Hepatocyte (in vitro differentiated cells): ENCODE data around the gene BIRC2.

ENCODE experiments used
- EZH2 ChIP-seq: fragments of 200-600 bp; sonication (generic); IDR thresholded peaks from 2 replicates; pipeline ENCODE4 v1.6.1; 2016; ENCODE audit warnings: antibody characterized with exemption, mild to moderate bottlenecking, borderline replicate concordance
- EZH2phosphoT487 ChIP-seq: fragments of 200-600 bp; sonication (generic); IDR thresholded peaks from one replicate; pipeline ENCODE4 v1.6.1; 2018; ENCODE audit warnings: antibody characterized with exemption, mild to moderate bottlenecking, low read depth, moderate library complexity; ENCODE audit not compliant: unreplicated experiment, severe bottlenecking
- TF ChIP-seq, protein P1 (sequence below): fragments of 200-600 bp; sonication (generic); IDR thresholded peaks from 2 replicates; pipeline ENCODE4 v1.5.1; 2016; ENCODE audit warnings: antibody characterized with exemption, mild to moderate bottlenecking; ENCODE audit not compliant: poor library complexity

DNA sequence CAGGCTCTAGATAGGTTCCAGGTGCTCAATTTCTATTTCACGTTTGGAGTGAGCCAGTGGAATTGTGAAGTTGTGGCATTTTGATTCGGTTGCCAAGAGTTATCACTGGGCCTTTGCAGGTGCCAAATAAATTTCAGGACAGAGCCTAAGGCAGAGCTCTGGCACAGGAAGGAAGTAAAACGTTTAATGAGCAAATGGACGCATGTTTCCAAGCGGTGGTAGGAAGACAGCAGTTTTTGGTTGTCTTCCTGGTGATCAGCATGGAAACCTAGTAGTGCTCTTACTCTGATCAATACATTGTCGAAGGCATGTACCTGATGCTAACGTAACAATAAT is 29.3 kb upstream of the BIRC2 start:
- TF ChIP-seq, protein P1, sequence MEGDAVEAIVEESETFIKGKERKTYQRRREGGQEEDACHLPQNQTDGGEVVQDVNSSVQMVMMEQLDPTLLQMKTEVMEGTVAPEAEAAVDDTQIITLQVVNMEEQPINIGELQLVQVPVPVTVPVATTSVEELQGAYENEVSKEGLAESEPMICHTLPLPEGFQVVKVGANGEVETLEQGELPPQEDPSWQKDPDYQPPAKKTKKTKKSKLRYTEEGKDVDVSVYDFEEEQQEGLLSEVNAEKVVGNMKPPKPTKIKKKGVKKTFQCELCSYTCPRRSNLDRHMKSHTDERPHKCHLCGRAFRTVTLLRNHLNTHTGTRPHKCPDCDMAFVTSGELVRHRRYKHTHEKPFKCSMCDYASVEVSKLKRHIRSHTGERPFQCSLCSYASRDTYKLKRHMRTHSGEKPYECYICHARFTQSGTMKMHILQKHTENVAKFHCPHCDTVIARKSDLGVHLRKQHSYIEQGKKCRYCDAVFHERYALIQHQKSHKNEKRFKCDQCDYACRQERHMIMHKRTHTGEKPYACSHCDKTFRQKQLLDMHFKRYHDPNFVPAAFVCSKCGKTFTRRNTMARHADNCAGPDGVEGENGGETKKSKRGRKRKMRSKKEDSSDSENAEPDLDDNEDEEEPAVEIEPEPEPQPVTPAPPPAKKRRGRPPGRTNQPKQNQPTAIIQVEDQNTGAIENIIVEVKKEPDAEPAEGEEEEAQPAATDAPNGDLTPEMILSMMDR, result no peak
- TF ChIP-seq EZH2, result no peak
- TF ChIP-seq EZH2phosphoT487, result no peak
